ENCODE results near the gene RGS1. TPM values are rescaled to one million over a fixed set of nuclear protein-coding genes. Genes with fewer than 3 reads are reported as not detected.
A peak's percentile ranks its signal among the peaks of the same experiment; 100 is the strongest.

RGS1 gene
- total and polyA plus RNA-seq, 2 of the 4 experiments (the other 2 are of a cell fraction) = not detected

DNA sequence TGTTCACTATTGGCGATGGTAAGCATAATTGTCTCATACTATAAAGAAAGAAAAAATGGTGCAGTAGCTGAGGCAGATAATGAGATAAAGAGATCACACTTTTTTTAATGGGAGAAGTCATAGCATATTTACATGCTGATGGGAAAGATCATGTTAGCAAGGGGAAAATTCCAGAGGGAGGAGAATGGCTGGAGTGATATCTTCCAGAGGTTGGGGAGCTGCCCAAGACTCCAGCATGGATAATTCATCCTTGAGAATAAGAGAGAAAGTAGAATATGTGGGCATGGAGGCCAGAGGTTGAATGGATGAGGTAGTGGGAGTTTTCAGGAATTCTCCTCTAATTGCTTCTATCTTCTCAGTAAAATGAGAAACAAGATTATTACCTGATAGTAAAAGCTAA, 45.8 kb upstream of the RGS1 start:
- H4K5ac ChIP-seq (ENCODE audit: low read depth, low read length) = peak overlapping the region; percentile 29; the same call in 1 of the 2 replicates
- no peak overlapping the region for H3K4me3 ChIP-seq (ENCODE audit: insufficient read depth, low read depth, low read length)

More for the DNA sequence above, 45.8 kb upstream of the RGS1 start:
- Histone ChIP-seq H3K56ac (ENCODE audit: extremely low read depth, insufficient read depth, low read length) (no peak overlapping the region), H2BK15ac (ENCODE audit: low read depth, low read length) (no peak overlapping the region), H3K23ac (ENCODE audit: low read depth, low read length) (peak overlapping the region; percentile 91; the same call in 1 of the 2 replicates), H3K14ac (replicated peaks; ENCODE audit: low read depth, low read length) (no peak overlapping the region), H2AFZ (replicated peaks; ENCODE audit: low read length, poor library complexity) (no peak overlapping the region), H2AK9ac (replicated peaks; ENCODE audit: low read depth, low read length, poor library complexity) (no peak overlapping the region), H3K36me3 (ENCODE audit: control insufficient read depth, insufficient read depth, low read length) (no peaks in the 10 kb centered on the region), H2AK5ac (ENCODE audit: low read depth, low read length) (no peak overlapping the region), H3K27ac (ENCODE audit: insufficient read depth, low read length) (no peak overlapping the region; the same call in 1 of the 2 replicates), H3K18ac (ENCODE audit: low read depth, low read length) (peak overlapping the region; percentile 55; the same call in 1 of the 2 replicates), H3K4me1 (ENCODE audit: control insufficient read depth, insufficient read depth, low read length) (peaks cover 9% of the 10 kb centered on the region), H3K4me2 (ENCODE audit: low read depth, low read length) (peak overlapping the region; percentile 34; the same call in 1 of the 2 replicates), H4K91ac (ENCODE audit: insufficient read depth, low read depth, low read length) (no peak overlapping the region), H3K79me1 (ENCODE audit: low read depth in 1 of 2, low read length in 2 of 2) (no peaks in the 10 kb centered on the region), H2BK20ac (ENCODE audit: low read depth, low read length) (no peak overlapping the region), H4K8ac (ENCODE audit: low read depth in 2 of 2, low read length in 2 of 2) (no peak overlapping the region), H3K27me3 (ENCODE audit: control insufficient read depth, insufficient read depth, low read length) (no peaks in the 10 kb centered on the region), H3K9ac (ENCODE audit: low read depth, low read length) (no peak overlapping the region), H3K4ac (ENCODE audit: low read depth, low read length) (no peak overlapping the region), H2BK5ac (ENCODE audit: low read depth, low read length, poor library complexity, severe bottlenecking) (peak overlapping the region; percentile 77), H3K9me3 (ENCODE audit: control insufficient read depth, insufficient read depth, low read length) (no peaks in the 10 kb centered on the region), H4K20me1 (ENCODE audit: insufficient read depth, low read length) (no peaks in the 10 kb centered on the region), H2BK120ac (ENCODE audit: low read depth, low read length) (0 out of 2 replicates have a peak overlapping the region, but pooled peaks have one; percentile 39), H3K9me1 (ENCODE audit: insufficient read depth, low read length) (no peaks in the 10 kb centered on the region; the same call in 1 of the 2 replicates)
- TF ChIP-seq POLR2A (IDR thresholded peaks at IDR 0.05; ENCODE audit: low read depth, low read length) = no peak
- TF ChIP-seq, protein P1, sequence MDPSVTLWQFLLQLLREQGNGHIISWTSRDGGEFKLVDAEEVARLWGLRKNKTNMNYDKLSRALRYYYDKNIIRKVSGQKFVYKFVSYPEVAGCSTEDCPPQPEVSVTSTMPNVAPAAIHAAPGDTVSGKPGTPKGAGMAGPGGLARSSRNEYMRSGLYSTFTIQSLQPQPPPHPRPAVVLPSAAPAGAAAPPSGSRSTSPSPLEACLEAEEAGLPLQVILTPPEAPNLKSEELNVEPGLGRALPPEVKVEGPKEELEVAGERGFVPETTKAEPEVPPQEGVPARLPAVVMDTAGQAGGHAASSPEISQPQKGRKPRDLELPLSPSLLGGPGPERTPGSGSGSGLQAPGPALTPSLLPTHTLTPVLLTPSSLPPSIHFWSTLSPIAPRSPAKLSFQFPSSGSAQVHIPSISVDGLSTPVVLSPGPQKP (IDR thresholded peaks at IDR 0.05; ENCODE audit: borderline replicate concordance, low read depth, low read length) = no peak
- TF ChIP-seq NFE2L2 (IDR thresholded peaks at IDR 0.05; ENCODE audit: low read depth, low read length) = no peak
- TF ChIP-seq MAZ (IDR thresholded peaks at IDR 0.05; ENCODE audit: borderline replicate concordance, low read depth, low read length) = no peak
- no peak for TF ChIP-seq FOS (IDR thresholded peaks at IDR 0.05; ENCODE audit: low read depth, low read length)
- no peak for TF ChIP-seq RAD21 (IDR thresholded peaks at IDR 0.05; ENCODE audit: low read length)
- TF ChIP-seq BHLHE40 (IDR thresholded peaks at IDR 0.05; ENCODE audit: low read depth, low read length) = no peak
- no peak for TF ChIP-seq CHD1 (IDR thresholded peaks at IDR 0.05; ENCODE audit: low read depth, low read length)
- no peak for TF ChIP-seq RFX5 (IDR thresholded peaks at IDR 0.05; ENCODE audit: low read depth, low read length)
- TF ChIP-seq SMC3 (IDR thresholded peaks at IDR 0.05; ENCODE audit: low read depth, low read length) = no peak
- TF ChIP-seq MXI1 (IDR thresholded peaks at IDR 0.05; ENCODE audit: borderline replicate concordance, low read depth, low read length) = no peak
- BruUV-seq (replicated peaks) = no TSS peak
- ATAC-seq (ENCODE audit: low read depth) = no peak
- no CpG with 5 or more reads among the region's 1 CpG for WGBS, 2 experiments (ENCODE audit: extremely low coverage in 2 of 2, insufficient read length in 1 of 2)
- dilution Hi-C loops (cut with HindIII; ENCODE audit: low sequenced_read_pairs, unreplicated experiment) = no loop called here
- CTCF ChIA-PET = no interaction called here
- POLR2A ChIA-PET (ENCODE audit: unreplicated experiment) = no interaction called here
- intact Hi-C loops (cut with micrococcal nuclease) = loop anchor here (5.0 kb wide), 1 partner anchor 47 kb away; the partner anchor contains the start of gene RGS1
- DNase-seq = no peak
- in situ Hi-C loops (cut with MboI; ENCODE audit: low sequenced_read_pairs) = loop anchor here (10.0 kb wide), 1 partner anchor 45 kb away; no protein-coding TSS in a partner anchor
